ENCODE results near the gene MAGI3. TPM values are rescaled to one million over a fixed set of nuclear protein-coding genes. Genes with fewer than 3 reads are reported as not detected.
"Not testable (repeated sequence)": the region's sequence is repeated elsewhere in the genome, so short reads cannot be mapped to it uniquely, and the experiment has no call there.

Gene MAGI3
- total RNA-seq, 4 donors from 2014 or later, result 2.8 to 4.1 (median 4.0) TPM

DNA sequence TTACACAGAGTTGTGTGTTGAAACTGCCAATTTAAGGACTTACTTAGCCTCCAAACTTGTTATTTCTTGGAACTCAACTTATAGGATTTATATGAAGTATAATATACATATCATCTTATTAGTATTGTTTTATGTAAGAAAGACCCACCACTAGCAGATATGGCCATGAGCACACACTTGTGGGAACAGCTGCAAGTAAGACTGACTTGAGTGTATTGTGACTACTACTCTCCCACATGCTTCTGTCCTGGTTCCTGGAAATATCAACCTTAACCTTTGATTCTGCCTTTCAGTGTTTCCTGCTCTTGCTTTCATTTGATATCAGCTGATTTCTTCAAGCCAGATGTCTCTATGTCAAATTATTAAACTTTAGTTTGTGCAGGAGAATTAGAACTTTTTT lies 175.3 kb downstream of the MAGI3 start:
- TF ChIP-seq, protein P1, sequence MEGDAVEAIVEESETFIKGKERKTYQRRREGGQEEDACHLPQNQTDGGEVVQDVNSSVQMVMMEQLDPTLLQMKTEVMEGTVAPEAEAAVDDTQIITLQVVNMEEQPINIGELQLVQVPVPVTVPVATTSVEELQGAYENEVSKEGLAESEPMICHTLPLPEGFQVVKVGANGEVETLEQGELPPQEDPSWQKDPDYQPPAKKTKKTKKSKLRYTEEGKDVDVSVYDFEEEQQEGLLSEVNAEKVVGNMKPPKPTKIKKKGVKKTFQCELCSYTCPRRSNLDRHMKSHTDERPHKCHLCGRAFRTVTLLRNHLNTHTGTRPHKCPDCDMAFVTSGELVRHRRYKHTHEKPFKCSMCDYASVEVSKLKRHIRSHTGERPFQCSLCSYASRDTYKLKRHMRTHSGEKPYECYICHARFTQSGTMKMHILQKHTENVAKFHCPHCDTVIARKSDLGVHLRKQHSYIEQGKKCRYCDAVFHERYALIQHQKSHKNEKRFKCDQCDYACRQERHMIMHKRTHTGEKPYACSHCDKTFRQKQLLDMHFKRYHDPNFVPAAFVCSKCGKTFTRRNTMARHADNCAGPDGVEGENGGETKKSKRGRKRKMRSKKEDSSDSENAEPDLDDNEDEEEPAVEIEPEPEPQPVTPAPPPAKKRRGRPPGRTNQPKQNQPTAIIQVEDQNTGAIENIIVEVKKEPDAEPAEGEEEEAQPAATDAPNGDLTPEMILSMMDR (IDR thresholded peaks at IDR 0.05 in 4 of 5, conservative IDR thresholded peaks at IDR 0.05 in 1 of 5), result no peak
- H3K27me3 ChIP-seq, result no peaks in the 10 kb centered on the region
- ATAC-seq (no peak), DNase-seq (no peak)
- no peaks in the 10 kb centered on the region for H3K36me3 ChIP-seq
- intact Hi-C loops (cut with DNase I; ENCODE audit: low total_unique reads), result no loop called here
- no peaks in the 10 kb centered on the region for H3K9me3 ChIP-seq
- in situ Hi-C loops (cut with MboI; ENCODE audit: low sequenced_read_pairs in 4 of 4), result no loop called here
- no peak overlapping the region for H3K4me3 ChIP-seq
- no peak overlapping the region for H3K27ac ChIP-seq
- no peaks in the 10 kb centered on the region for H3K4me1 ChIP-seq

DNA sequence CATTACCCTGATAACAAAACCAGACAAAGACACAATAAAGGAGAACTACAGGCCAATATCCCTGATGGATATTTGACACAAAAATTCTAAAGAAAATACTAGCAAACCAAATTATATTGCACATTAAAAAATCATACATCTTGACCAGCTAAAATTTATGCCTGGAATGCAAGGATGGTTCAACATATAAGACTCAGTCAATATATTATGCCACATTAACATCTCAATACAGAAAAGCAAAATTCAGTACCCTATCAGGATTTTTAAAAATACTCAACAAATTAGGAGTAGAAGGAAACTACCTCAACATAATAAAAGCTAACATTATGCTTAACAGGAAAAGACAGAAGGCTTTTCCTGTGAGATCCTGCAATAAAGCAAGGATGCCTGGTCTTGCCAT lies 177.1 kb downstream of the MAGI3 start:
- TF ChIP-seq, protein P1 (IDR thresholded peaks at IDR 0.05 in 4 of 5, conservative IDR thresholded peaks at IDR 0.05 in 1 of 5), result no peak
- H3K27me3 ChIP-seq, result no peaks in the 10 kb centered on the region

DNA sequence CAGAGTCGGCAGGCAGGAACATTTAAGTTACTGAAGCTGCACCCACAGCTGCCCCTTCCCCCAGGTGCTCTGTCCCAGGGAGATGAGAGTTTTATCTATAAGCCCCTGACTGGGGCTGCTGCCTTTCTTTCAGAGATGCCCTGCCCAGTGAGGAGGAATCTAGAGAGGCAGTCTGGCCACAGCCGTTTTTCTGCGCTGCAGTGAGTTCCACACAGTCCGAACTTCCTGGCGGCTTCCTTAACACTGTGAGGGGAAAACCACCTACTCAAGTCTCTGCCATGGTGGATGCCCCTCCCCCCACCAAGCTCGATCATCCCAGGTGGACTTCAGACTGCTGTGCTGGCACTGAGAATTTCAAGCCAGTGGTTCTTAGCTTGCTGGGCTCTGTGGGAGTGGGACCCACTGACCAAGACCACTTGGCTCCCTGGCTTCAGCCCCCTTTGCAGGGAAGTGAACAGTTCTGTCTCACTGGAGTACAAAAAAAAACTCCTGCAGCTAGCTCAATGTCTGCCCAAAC lies 185.5 kb downstream of the MAGI3 start:
- in situ Hi-C loops (cut with MboI; ENCODE audit: low sequenced_read_pairs in 4 of 4); H3K4me1 ChIP-seq; intact Hi-C loops (cut with DNase I; ENCODE audit: low total_unique reads); ATAC-seq; H3K9me3 ChIP-seq; H3K27me3 ChIP-seq; H3K27ac ChIP-seq; H3K4me3 ChIP-seq; DNase-seq; H3K36me3 ChIP-seq: not testable (repeated sequence)

More for the DNA sequence above, 177.1 kb downstream of the MAGI3 start:
- Histone ChIP-seq H3K4me3 (no peak overlapping the region), H3K4me1 (no peaks in the 10 kb centered on the region), H3K27ac (no peak overlapping the region), H3K36me3 (no peaks in the 10 kb centered on the region), H3K9me3 (peaks cover 0 to 4% (median 0%) of the 10 kb centered on the region in 3 donors)
- ATAC-seq (no peak), DNase-seq (no peak)
- intact Hi-C loops (cut with DNase I; ENCODE audit: low total_unique reads), result no loop called here
- in situ Hi-C loops (cut with MboI; ENCODE audit: low sequenced_read_pairs in 4 of 4), result no loop called here

DNA sequence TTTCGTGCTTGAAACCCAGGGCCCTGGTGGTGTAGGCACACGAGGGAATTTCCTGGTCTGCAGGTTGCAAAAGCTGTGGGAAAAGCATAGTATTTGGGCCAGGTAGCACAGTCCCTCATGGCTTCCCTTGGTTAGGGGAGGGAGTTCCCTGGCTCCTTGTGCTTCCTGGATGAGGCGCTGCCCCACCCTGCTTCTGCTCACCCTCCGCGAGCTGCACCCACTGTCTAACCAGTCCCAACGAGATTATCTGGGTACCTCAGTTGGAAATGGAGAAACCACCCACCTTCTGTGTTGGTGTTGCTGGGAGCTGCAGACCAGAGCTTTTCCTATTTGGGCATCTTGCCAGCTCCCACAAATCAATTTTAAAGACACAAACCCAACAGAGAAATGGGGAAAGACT lies 186.0 kb downstream of the MAGI3 start:
- TF ChIP-seq, protein P1 (IDR thresholded peaks at IDR 0.05 in 4 of 5, conservative IDR thresholded peaks at IDR 0.05 in 1 of 5), result no peak
- no peak for TF ChIP-seq POLR2A (IDR thresholded peaks at IDR 0.05)
- in situ Hi-C loops (cut with MboI; ENCODE audit: low sequenced_read_pairs in 4 of 4) (no loop called here), intact Hi-C loops (cut with DNase I; ENCODE audit: low total_unique reads) (no loop called here)
- H3K4me3 ChIP-seq, result no peak overlapping the region
- ATAC-seq (no peak), DNase-seq (no peak)
- H3K4me1 ChIP-seq, result no peaks in the 10 kb centered on the region
- H3K27me3 ChIP-seq, result no peaks in the 10 kb centered on the region
- no peaks in the 10 kb centered on the region for H3K36me3 ChIP-seq
- peaks cover 0 to under 1% (median 0%) of the 10 kb centered on the region in 3 donors for H3K9me3 ChIP-seq
- H3K27ac ChIP-seq, result no peak overlapping the region

DNA sequence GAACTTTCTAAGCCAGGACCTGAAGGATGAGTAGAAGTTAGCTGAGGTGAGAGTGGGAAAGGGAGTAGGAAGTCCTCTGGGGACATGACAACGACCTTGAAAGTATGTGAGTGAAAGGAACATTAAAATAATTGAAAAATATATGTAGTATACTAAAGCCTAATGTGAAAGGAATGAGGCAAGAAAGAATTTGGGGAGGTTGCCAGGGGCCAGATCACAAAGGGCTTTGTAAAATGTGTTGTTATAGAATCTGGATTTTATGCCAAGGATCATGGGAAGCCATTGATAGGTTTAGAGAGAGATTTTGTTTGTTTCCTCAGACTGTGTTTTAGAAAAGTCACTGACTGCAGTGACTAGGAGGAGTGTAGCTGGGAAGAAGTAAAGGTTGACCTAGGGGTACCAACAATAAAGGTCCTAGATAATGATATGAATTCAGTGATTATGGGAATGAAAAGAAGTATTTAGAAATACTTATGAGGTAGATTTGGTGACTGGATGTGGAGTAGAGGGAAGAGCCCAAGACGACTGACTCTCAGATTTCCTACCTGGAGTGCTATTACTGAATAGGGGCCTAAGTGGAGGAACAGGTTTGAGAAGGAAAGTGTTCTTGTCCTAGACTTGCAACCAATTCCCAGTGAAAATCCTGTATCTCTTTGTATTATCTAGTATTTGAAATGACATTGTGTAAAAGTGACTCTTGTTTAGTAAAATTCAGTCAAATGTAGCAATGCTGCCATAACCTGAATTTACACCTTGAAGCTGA lies 189.1 kb downstream of the MAGI3 start:
- no peaks in the 10 kb centered on the region for H3K9me3 ChIP-seq
- no peak overlapping the region for H3K27ac ChIP-seq
- no peaks in the 10 kb centered on the region for H3K27me3 ChIP-seq
- no peak for DNase-seq
- ATAC-seq, result no peak
- intact Hi-C loops (cut with DNase I; ENCODE audit: low total_unique reads), result no loop called here
- H3K4me3 ChIP-seq, result no peak overlapping the region
- H3K36me3 ChIP-seq, result no peaks in the 10 kb centered on the region
- in situ Hi-C loops (cut with MboI; ENCODE audit: low sequenced_read_pairs in 4 of 4), result no loop called here
- TF ChIP-seq, protein P1 (IDR thresholded peaks at IDR 0.05 in 4 of 5, conservative IDR thresholded peaks at IDR 0.05 in 1 of 5), result no peak
- no peak for TF ChIP-seq POLR2A (IDR thresholded peaks at IDR 0.05)
- H3K4me1 ChIP-seq, result no peaks in the 10 kb centered on the region
